ENCODE data around the gene ERP27. TPM values are rescaled to one million over a fixed set of nuclear protein-coding genes. Genes with fewer than 3 reads are reported as not detected.

ERP27 gene
- total RNA-seq, 1 donor: 1.3 TPM

DNA sequence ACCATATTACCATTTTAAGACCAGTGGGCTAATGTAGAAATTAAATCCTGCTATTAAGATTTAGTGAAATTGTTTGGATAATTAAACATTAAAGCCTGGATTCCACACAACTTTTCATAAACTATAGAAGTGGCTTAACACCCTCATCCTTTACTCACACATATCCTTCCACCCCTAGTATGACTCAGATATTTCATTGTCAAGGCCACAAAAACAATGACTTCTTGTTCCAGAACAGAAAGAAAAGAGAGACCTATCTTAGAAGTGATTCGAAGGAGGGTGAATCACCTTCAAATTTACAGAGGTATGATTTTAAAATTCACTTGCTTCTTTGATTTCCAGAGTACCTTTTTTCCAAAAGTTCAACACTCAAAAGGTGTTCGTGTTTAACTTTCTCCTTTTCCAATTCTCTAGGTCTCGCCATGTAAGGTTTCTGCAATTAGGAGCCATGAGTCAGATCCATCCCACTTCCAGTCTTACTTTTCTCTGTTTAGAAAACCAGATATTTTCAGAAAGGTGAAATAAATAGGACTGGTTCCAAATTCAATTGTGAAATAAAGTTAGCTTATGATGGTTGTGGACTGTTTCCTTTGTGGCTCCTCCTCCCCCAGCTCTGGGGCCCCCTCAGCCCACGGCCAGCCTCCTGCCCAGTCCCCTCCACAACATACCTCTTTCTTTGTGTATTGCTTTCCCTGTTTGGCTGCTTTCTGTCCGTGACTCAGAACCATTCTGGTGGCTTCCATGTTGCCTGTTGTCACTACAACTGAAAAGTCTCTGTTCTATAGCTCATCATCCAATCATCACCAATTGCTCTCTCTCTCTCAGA, 28.0 kb downstream of the ERP27 start:
- DNase-seq (ENCODE audit: low read depth in 2 of 3, low spot score in 2 of 3): no peak

GRCh38 chr12:14907953-14908352, 30.4 kb downstream of the ERP27 start:
- DNase-seq (ENCODE audit: low read depth in 2 of 3, low spot score in 2 of 3): no peak

DNA sequence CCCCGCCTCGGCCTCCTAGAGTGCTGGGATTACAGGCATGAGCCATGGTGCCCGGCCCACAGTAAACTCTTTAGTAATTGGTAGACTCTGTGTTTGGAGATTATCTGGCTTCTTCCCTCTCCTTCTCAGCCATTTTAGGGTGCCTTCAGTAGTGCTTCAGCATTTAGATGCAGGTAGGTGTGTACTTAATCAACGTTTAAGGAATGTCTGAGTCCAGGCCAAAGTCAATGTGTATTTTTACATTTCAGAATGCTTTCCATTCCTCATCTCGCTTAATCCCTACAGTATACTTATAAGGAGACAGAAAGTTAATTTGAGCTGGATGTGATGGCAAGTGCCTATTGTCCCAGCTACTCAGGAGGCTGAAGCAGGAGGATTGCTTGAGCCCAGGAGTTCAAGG, 32.2 kb downstream of the ERP27 start:
- no peak for DNase-seq (ENCODE audit: low read depth in 2 of 3, low spot score in 2 of 3)

DNA sequence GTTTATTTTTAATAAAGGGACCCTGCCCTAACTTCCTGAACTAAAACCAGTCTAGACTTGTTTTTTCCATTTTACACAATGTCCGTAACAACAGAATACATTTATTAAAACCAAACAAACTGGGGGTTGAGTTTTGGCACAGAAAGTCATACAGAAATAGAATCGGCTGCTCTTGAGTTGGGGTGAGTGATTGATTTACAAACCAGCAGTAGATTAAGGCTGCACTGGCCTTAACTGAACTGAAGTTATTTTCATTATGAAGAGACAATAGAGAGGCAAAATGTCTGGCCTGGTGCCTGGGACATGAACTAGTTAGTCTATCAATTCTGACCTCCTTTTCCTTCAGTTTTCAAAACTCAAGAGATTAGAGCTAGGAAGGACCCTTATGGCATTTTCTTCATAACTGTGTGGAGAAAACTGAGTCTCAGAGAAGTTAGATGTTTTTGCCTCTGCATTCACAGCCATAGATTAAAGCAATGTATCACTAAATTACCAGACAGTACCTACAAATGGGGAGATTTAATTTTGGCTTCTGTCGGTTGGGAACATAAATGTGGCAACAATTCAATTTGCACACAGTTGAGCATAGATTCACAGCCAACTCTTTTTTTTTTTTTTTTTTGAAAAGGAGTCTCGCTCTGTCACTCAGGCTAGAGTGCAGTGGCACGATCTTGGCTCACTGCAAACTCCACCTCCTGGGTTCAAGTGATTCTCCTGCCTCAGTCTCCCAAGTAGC, 32.9 kb downstream of the ERP27 start:
- DNase-seq (ENCODE audit: low read depth in 2 of 3, low spot score in 2 of 3): no peak

- no peak for DNase-seq (ENCODE audit: low read depth in 2 of 3, low spot score in 2 of 3)
These were observed 33.5 kb downstream of the ERP27 start for GRCh38 chr12:14904854-14905253.

- no peak for DNase-seq (ENCODE audit: low read depth in 2 of 3, low spot score in 2 of 3)
These were observed 34.8 kb downstream of the ERP27 start for GRCh38 chr12:14903386-14904098.

DNA sequence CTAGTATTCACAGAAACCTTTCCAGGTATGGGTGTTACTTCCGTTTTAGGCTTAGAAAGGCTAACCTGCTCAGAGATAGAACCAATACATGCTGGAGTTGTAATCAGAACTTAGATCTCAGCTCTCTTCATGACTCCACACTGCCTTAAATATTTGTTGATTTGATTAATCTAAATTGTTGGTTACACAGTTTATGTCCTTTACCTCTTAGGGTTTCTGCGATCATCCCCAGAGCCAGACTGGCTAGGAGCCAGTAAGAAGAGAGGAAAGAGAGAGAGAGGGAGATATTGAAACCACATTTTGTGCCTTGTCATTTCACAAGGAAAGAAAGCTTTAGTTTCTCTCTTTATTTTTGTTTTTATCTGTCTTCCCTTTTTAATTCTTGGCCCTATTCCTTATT, 35.9 kb downstream of the ERP27 start:
- peak in 1 of 3 donors; percentile 47 for DNase-seq (ENCODE audit: low read depth in 2 of 3, low spot score in 2 of 3)

GRCh38 chr12:14901228-14901562, 37.1 kb downstream of the ERP27 start:
- peak in 1 of 3 donors; percentile 20 for DNase-seq (ENCODE audit: low read depth in 2 of 3, low spot score in 2 of 3)

DNA sequence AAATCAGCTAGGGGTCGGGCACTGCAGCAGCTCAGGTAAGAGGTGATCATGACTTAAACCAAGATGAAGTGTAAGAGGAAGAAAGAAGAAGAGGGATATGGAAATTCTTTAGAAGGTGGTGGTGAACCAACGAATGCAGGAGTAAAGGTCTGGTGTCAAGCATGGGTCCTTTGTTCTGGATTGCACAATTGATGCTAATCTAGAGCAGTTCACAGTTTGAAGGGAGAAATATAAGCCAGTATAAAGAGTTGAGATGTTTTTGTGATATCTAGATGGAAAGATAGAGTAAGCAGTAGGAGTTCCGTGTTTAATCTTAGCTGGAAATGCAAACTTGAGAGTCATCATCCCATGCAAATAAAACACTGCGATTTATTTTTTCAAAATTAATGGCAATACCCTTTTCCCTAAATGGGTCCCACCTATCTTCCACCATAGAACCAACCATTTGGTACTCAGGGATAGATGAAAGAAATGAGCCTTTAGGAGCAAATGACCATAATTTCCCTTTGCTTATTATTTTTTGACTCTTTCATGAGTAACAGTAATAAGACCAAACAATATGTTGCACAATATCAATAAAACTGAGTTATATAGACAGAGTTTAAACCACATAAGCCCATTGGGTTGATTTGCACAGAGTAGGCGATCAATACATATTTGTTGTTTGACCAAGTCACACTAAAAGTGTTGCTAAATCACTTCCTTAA, 37.7 kb downstream of the ERP27 start:
- DNase-seq (ENCODE audit: low read depth in 2 of 3, low spot score in 2 of 3): no peak

DNA sequence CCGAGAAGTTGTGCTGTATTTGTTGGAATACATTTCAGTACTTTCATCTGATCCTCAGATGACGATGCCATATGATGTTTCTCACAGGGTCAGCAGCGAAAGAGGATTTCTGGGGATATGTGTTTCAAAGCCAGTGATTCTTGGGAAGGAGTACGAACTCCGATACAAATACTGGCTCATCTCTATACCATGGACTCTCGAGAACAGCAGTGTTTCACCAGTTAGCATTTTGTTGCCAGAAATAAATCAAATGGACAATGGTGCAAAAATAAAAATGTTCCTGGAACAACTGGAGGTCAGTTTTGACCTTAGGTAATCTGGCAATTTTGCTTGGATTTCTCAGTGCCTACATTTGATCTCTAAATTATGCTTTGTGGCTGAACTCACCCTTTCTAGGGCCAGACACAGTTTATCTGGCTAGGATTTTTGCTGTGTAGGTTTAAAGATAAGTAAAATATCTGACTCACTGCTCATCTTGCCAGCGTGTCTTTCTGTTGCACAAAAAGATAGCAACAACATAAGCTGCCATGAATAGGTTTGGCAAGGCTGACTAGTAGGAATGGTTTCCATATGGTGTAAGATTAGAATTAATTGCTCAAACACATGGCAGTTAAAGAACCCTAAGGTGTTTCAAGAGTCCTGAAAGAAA, 41.7 kb downstream of the ERP27 start:
- DNase-seq (ENCODE audit: low read depth in 2 of 3, low spot score in 2 of 3): no peak

DNA sequence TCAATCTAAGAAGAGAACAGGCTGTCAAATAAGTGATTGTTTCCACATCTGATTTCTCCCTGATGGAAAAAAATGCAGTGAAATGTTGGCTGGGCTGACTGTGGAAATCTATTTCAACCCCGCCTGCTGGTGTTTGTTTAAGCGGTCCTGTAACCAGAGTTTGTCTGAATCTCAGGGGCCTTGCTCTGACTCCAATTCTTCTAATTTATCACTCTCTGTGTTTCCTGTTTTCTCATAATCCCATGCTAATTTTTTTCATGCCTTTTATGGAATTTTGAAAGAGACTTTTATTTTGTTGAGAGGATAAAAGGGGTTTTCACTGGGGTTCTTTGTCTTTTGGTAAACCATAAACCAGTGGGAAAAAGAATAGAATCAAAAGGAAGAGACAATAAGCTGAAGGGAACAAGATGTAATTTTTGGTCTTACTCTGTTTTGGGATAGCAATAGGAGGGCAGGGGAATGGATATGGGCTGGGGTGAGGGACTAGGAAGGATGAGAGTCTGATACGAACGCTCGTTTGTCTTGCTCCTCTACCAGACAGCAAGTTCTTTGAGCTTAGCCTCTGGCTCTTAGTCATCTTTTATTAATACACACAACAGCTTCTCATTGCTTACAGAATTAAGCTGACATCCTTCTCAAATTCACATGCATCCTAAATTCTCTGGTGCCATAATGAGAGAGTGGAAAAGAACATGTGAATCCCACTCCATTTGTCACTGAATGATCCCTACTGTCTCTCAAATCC, 44.7 kb downstream of the ERP27 start:
- DNase-seq (ENCODE audit: low read depth in 2 of 3, low spot score in 2 of 3): no peak

DNA sequence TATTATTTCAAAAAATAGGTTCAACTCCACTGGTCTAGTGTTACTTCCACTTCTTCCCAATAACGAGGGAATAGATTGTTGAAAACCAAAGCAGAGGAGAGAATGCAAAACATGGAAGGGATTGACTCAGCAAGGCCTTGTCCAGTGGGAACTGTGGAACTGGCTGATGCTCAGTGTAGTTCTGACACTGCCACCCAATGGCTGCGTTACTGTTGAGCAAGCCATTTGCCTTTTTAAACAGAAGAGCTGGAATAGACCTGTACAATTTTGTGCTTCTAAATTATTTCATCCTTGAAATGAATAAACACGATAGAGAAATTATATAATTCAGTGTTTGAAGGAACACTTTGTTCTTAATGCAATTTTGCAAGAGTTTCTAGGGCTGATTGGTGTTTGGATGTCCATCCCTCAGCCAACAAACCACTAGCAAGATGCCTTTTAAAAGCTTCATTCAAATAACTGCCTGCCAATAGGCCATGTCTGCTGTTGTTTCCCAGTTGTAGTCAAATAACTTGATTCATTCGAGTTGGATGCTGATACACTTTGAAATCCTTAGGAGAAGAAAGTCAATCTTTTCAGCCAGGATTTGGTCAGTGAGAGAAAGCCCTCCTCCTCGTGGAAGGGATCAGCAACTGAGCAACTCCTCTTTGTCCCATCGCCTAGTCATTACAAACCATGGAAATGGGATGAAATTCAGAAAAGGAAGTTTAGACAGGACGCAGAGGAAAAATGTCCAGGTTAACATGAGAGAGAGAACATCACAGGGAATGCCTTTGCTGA, 45.4 kb downstream of the ERP27 start:
- no peak for DNase-seq (ENCODE audit: low read depth in 2 of 3, low spot score in 2 of 3)

DNA sequence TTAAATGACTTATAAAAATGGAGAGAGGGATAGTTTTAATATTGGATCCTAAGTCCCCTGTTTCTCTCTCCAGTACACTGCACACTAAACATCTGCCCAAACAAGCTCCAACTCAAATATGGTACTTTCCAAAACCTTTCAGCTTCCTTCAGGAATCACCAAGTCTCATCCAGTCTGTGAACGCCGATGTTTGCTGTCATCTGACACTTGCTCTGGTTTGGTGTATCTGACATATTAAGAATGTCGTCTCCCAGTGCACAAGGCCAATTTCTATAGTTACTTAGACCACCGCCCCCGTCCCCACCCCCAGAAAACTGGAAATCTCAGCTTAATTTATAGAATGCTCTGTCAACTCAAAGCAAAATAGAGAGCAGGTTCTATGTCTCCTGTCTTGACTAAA, 47.6 kb downstream of the ERP27 start:
- no peak for DNase-seq (ENCODE audit: low read depth in 2 of 3, low spot score in 2 of 3)

DNA sequence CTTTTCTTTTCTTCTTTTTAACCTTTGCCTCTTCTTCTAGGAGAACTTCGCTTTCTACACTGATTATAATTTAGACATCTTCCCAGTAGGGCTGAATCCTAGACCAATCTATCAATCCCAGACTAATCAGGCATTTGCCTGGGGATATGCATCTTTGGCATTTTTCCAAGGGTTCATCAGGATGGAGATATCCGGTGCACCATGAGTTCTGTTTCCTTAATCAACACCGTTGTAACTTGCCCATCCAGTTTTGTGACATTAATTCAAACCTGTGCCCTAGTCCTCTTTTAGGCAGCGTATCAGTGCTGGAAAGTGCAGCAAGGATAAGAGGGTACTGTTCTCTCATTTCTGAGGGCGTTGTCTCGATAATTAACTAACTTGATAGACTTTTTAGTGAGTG, 52.1 kb downstream of the ERP27 start:
- no peak for DNase-seq (ENCODE audit: low read depth in 2 of 3, low spot score in 2 of 3)

GRCh38 chr12:14885718-14886221, 52.6 kb downstream of the ERP27 start, which contains the start of gene MGP:
Gene MGP (minus strand): TSS chr12:14885854. CDS start chr12:14885791, 63 bp downstream.
- DNase-seq (ENCODE audit: low read depth in 2 of 3, low spot score in 2 of 3): peak in 2 of 3 donors; percentile 16 to 47

- peak; percentile 61 to 96 (median 90) for DNase-seq (ENCODE audit: low read depth in 2 of 3, low spot score in 2 of 3)
These were observed 53.9 kb downstream of the ERP27 start for GRCh38 chr12:14884458-14884878.

DNA sequence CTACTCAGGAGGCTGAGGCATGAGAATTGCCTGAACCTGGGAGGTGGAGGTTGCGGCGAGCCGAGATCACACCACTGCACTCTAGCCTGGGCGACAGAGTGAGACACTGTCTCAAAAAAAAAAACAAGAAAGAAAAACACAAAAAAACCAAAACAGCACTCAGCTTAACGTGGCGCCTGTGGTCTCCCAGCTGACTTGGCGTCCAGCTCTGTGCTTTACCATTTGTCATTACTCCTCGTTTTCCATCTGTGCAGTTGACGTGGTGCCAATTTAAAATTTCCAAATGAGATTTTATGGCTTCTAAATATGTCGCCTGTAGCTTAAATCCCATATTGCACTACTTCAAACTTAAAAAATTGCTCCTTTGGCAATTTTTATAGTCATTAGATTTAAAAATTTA, 54.7 kb downstream of the ERP27 start:
- DNase-seq (ENCODE audit: low read depth in 2 of 3, low spot score in 2 of 3): no peak

DNA sequence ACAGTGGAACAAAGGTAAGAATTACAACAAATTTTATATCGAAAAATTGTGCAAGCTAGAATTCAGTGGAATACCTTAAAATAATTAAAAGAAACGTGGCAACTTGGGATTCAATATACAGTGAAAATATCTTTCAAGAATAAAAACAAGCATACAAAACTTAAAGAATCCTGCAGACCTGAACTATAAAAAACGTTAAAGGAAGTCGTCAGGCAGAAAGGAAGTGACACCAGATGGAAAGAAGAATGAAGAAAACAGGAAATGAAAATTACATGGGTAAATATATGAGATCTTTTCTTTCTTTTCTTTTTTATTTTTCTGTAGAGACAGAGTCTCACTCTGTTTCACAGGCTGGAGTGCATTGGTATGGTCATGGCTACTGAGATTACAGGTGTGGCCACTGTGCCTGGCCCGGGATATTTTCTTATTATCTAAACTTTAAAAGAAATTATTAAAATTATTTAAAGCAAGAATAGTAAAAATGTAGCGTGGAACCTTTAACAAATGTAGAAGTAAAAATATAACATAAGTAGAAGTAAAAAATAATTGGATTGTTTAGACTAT, 57.4 kb downstream of the ERP27 start:
- DNase-seq (ENCODE audit: low read depth in 2 of 3, low spot score in 2 of 3): no peak
